Measurements from ENCODE around the gene ACSL5. TPM values are rescaled to one million over a fixed set of nuclear protein-coding genes. Genes with fewer than 3 reads are reported as not detected.
"Not testable (repeated sequence)": the region's sequence is repeated elsewhere in the genome, so short reads cannot be mapped to it uniquely, and the experiment has no call there.

ACSL5 gene
- total RNA-seq, 1 donor from 2014 or later, result not detected

DNA sequence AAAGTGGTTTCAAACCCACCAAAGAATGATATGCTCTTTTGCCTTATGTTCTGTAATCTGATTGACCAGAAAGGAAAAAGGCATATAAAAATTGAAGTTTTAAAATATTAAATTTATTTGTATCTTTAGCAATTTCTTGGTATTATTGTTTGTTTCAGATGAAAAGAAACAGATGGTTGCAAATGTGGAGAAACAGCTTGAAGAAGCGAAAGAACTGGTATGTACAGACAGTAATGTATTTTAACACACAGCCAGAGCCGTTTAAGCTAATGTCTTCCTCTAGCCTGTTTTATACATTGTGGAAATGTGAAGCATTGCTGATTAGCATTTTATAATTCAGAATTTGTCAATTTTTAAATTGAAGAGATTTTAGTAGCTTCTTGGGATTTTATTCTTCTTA lies 86.5 kb downstream of the ACSL5 start:
- no peak overlapping the region for H3K4me3 ChIP-seq
- TF ChIP-seq CTCF (IDR thresholded peaks at IDR 0.05) (no peak), EZH2 (IDR thresholded peaks at IDR 0.05) (no peak), EZH2phosphoT487 (IDR thresholded peaks at IDR 0.05) (no peak)
- no peaks in the 10 kb centered on the region for H3K27me3 ChIP-seq
- H3K4me2 ChIP-seq, result no peak overlapping the region
- H4K20me1 ChIP-seq (ENCODE audit: low read depth), result no peaks in the 10 kb centered on the region
- peaks cover 5% of the 10 kb centered on the region for H3K9me3 ChIP-seq (ENCODE audit: low read depth)
- no peak for DNase-seq (ENCODE audit: low spot score)
- peaks cover 11% of the 10 kb centered on the region for H3K36me3 Mint-ChIP-seq
- H3K27ac ChIP-seq, result no peak overlapping the region
- no peak overlapping the region for H3K27ac Mint-ChIP-seq
- no peaks in the 10 kb centered on the region for H3K4me1 ChIP-seq
- no peaks in the 10 kb centered on the region for H3F3A ChIP-seq (ENCODE audit: low read depth)
- H3K4me1 Mint-ChIP-seq, result no peaks in the 10 kb centered on the region
- H3K4me3 Mint-ChIP-seq, result no peak overlapping the region
- H3K9ac ChIP-seq, result no peak overlapping the region
- H3K27me3 Mint-ChIP-seq (ENCODE audit: insufficient read depth, low read depth), result no peaks in the 10 kb centered on the region
- no peaks in the 10 kb centered on the region for H3K9me3 Mint-ChIP-seq
- peaks cover 10% of the 10 kb centered on the region for H3K36me3 ChIP-seq
- H3K79me2 ChIP-seq (ENCODE audit: low read depth), result no peaks in the 10 kb centered on the region
- H2AFZ ChIP-seq (replicated peaks), result no peak overlapping the region

DNA sequence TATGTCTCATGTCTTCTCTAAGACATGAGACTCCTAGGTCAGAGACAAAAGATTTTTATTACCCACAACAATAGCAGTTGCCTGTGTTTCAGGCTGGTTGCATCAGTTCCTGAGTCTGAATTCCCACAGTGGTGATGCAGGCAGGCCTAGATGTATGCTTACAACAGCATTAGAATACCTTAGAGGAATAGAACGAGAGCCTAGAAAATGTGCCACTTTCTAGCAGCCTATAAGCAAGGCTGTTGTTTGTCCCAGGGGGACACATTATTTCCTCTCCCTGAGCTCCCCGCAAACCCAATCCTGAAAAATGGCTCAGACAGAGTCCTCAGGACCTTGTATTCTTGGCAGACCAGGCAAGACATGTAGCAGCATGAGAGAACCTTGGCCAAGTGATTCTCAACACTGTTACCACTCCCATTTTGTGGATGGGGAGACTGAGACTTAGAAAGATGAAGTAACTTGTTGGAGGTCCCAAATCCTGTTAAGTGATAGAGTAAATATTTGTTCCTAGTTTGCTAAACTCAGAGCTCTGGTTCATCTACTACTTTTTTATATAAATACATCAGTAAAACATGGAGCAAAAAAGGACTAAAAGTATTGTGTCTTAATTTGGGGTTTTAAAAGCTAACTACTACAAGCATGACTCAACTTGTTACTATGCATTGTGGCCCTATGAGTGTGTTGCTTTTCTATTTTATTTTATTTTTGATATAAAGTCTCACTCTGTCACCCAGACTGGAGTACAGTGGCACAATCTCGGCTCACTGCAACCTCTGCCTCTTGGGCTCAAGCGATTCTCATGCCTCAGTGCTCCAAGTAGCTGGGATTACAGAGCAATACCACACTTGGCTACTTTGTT lies 87.3 kb downstream of the ACSL5 start:
- Histone ChIP-seq H3K27ac (no peak overlapping the region), H3K36me3 (peaks cover 17% of the 10 kb centered on the region), H3K9ac (no peak overlapping the region), H2AFZ (replicated peaks) (no peak overlapping the region), H3K4me3 (no peak overlapping the region), H3K4me1 (no peaks in the 10 kb centered on the region), H4K20me1 (ENCODE audit: low read depth) (no peaks in the 10 kb centered on the region), H3K27me3 (no peaks in the 10 kb centered on the region), H3K79me2 (ENCODE audit: low read depth) (no peaks in the 10 kb centered on the region), H3K9me3 (ENCODE audit: low read depth) (peaks cover 5% of the 10 kb centered on the region), H3K4me2 (no peak overlapping the region), H3F3A (ENCODE audit: low read depth) (no peaks in the 10 kb centered on the region)
- H3K4me3 Mint-ChIP-seq, result no peak overlapping the region
- H3K36me3 Mint-ChIP-seq, result peaks cover 14% of the 10 kb centered on the region
- no peaks in the 10 kb centered on the region for H3K9me3 Mint-ChIP-seq
- no peak for DNase-seq (ENCODE audit: low spot score)
- TF ChIP-seq CTCF (IDR thresholded peaks at IDR 0.05), result no peak
- TF ChIP-seq EZH2 (IDR thresholded peaks at IDR 0.05), result no peak
- no peak for TF ChIP-seq EZH2phosphoT487 (IDR thresholded peaks at IDR 0.05)
- no peaks in the 10 kb centered on the region for H3K4me1 Mint-ChIP-seq
- H3K27me3 Mint-ChIP-seq (ENCODE audit: insufficient read depth, low read depth), result no peaks in the 10 kb centered on the region
- H3K27ac Mint-ChIP-seq, result no peak overlapping the region

- not testable (repeated sequence) for H3K4me1 ChIP-seq; H3F3A ChIP-seq (ENCODE audit: low read depth); H3K79me2 ChIP-seq (ENCODE audit: low read depth); DNase-seq (ENCODE audit: low spot score); H3K27me3 Mint-ChIP-seq (ENCODE audit: insufficient read depth, low read depth); H3K9me3 ChIP-seq (ENCODE audit: low read depth); H3K4me2 ChIP-seq; H3K4me1 Mint-ChIP-seq; H3K27ac ChIP-seq; H3K4me3 ChIP-seq; H3K9ac ChIP-seq; H2AFZ ChIP-seq (replicated peaks); H3K27ac Mint-ChIP-seq; H4K20me1 ChIP-seq (ENCODE audit: low read depth); H3K27me3 ChIP-seq; H3K4me3 Mint-ChIP-seq; H3K9me3 Mint-ChIP-seq
- peaks cover 17% of the 10 kb centered on the region for H3K36me3 ChIP-seq
- H3K36me3 Mint-ChIP-seq, result peaks cover 14% of the 10 kb centered on the region
Measured at GRCh38 chr10:112464074-112464473, 90.2 kb downstream of the ACSL5 start.

- Histone ChIP-seq H3K9ac (no peak overlapping the region), H3K79me2 (ENCODE audit: low read depth) (no peaks in the 10 kb centered on the region), H4K20me1 (ENCODE audit: low read depth) (no peaks in the 10 kb centered on the region), H3K4me2 (no peak overlapping the region), H3K9me3 (ENCODE audit: low read depth) (peaks cover 5% of the 10 kb centered on the region), H3K27me3 (no peaks in the 10 kb centered on the region), H3K4me1 (no peaks in the 10 kb centered on the region), H3K4me3 (no peak overlapping the region), H2AFZ (replicated peaks) (no peak overlapping the region), H3K36me3 (peaks cover 17% of the 10 kb centered on the region), H3F3A (ENCODE audit: low read depth) (no peaks in the 10 kb centered on the region), H3K27ac (no peak overlapping the region)
- H3K36me3 Mint-ChIP-seq, result peaks cover 14% of the 10 kb centered on the region
- DNase-seq (ENCODE audit: low spot score), result no peak
- no peaks in the 10 kb centered on the region for H3K9me3 Mint-ChIP-seq
- H3K27ac Mint-ChIP-seq, result no peak overlapping the region
- TF ChIP-seq CTCF (IDR thresholded peaks at IDR 0.05) (no peak), EZH2 (IDR thresholded peaks at IDR 0.05) (no peak), EZH2phosphoT487 (IDR thresholded peaks at IDR 0.05) (no peak)
- H3K27me3 Mint-ChIP-seq (ENCODE audit: insufficient read depth, low read depth), result no peaks in the 10 kb centered on the region
- H3K4me3 Mint-ChIP-seq, result no peak overlapping the region
- peaks cover 6% of the 10 kb centered on the region for H3K4me1 Mint-ChIP-seq
Measured at GRCh38 chr10:112465299-112465883, 91.5 kb downstream of the ACSL5 start.

All from neural progenitor cell (in vitro differentiated cells).